Measurements from ENCODE around the gene DPH6. TPM values are rescaled to one million over a fixed set of nuclear protein-coding genes. Genes with fewer than 3 reads are reported as not detected.

DPH6 gene
- total RNA-seq, 1 experiment from 2014 or later, result 31.7 TPM

- no peaks in the 10 kb centered on the region for H3K27me3 Mint-ChIP-seq (ENCODE audit: low read depth)
- TF ChIP-seq MXD4 (CRISPR knock-in tag; IDR thresholded peaks at IDR 0.05; ENCODE audit: borderline replicate concordance) (no peak), ZNF263 (CRISPR knock-in tag; IDR thresholded peaks at IDR 0.05; ENCODE audit: low read depth) (no peak)
- ATAC-seq (no peak), DNase-seq (ENCODE audit: low spot score) (no peak)
- H3K4me3 Mint-ChIP-seq, result peak overlapping the region; percentile 88
- peaks cover 56% of the 10 kb centered on the region for H3K4me1 Mint-ChIP-seq
- no peaks in the 10 kb centered on the region for H3K36me3 Mint-ChIP-seq
- ChIA-PET POLR2A (interaction anchor here (0.6 kb wide), 1 partner anchor 763 kb away, joined by 5 read pairs; no protein-coding TSS in a partner anchor), CTCF (no interaction called here)
- H3K27ac Mint-ChIP-seq, result peak overlapping the region; percentile 95
- H3K9me3 Mint-ChIP-seq, result no peaks in the 10 kb centered on the region
These were observed 781 bp upstream of the DPH6 start for GRCh38 chr15:35546511-35547381.

GRCh38 chr15:35545316-35545823 lies 595 bp downstream of the DPH6 start:
- peak overlapping the region; percentile 88 for H3K4me3 Mint-ChIP-seq
- H3K9me3 Mint-ChIP-seq, result no peaks in the 10 kb centered on the region
- peak; percentile 9 for ATAC-seq
- peaks cover 50% of the 10 kb centered on the region for H3K4me1 Mint-ChIP-seq
- no peaks in the 10 kb centered on the region for H3K27me3 Mint-ChIP-seq (ENCODE audit: low read depth)
- no peak for TF ChIP-seq EMX1 (CRISPR knock-in tag; IDR thresholded peaks at IDR 0.05)
- TF ChIP-seq NFYB (CRISPR knock-in tag; conservative IDR thresholded peaks at IDR 0.05; ENCODE audit: low read depth), result no peak
- peak overlapping the region; percentile 99 for H3K27ac Mint-ChIP-seq
- CTCF ChIA-PET, result interaction anchor here (0.6 kb wide), 1 partner anchor 408 kb away, joined by 3 read pairs; no protein-coding TSS in a partner anchor
- no peaks in the 10 kb centered on the region for H3K36me3 Mint-ChIP-seq
- DNase-seq (ENCODE audit: low spot score), result no peak
- POLR2A ChIA-PET, result interaction anchor here (0.6 kb wide), 1 partner anchor 19 kb away, joined by 3 read pairs; no protein-coding TSS in a partner anchor

GRCh38 chr15:35540885-35541284 lies 5.1 kb downstream of the DPH6 start:
- Mint-ChIP-seq H3K27ac (no peak overlapping the region), H3K27me3 (ENCODE audit: low read depth) (no peaks in the 10 kb centered on the region), H3K4me3 (no peak overlapping the region), H3K4me1 (peaks cover 10% of the 10 kb centered on the region), H3K9me3 (no peaks in the 10 kb centered on the region), H3K36me3 (no peaks in the 10 kb centered on the region)
- ATAC-seq (no peak), DNase-seq (ENCODE audit: low spot score) (no peak)
- POLR2A ChIA-PET, result no interaction called here
- CTCF ChIA-PET, result no interaction called here
- TF ChIP-seq CDX4 (CRISPR knock-in tag; IDR thresholded peaks at IDR 0.05; ENCODE audit: borderline replicate concordance) (no peak), E2F5 (CRISPR knock-in tag; IDR thresholded peaks at IDR 0.05) (no peak), SP1 (CRISPR knock-in tag; conservative IDR thresholded peaks at IDR 0.05) (no peak), TEAD1 (CRISPR knock-in tag; IDR thresholded peaks at IDR 0.05) (no peak), ZNF396 (CRISPR knock-in tag; IDR thresholded peaks at IDR 0.05; ENCODE audit: borderline replicate concordance) (no peak), ATF1 (CRISPR knock-in tag; IDR thresholded peaks at IDR 0.05) (no peak), MAX (CRISPR knock-in tag; IDR thresholded peaks at IDR 0.05) (no peak), NR2C2 (CRISPR knock-in tag; IDR thresholded peaks at IDR 0.05) (no peak), MXD4 (CRISPR knock-in tag; IDR thresholded peaks at IDR 0.05; ENCODE audit: borderline replicate concordance) (no peak)

GRCh38 chr15:35540021-35540420 lies 5.9 kb downstream of the DPH6 start:
- Mint-ChIP-seq H3K27me3 (ENCODE audit: low read depth) (no peaks in the 10 kb centered on the region), H3K9me3 (no peaks in the 10 kb centered on the region), H3K36me3 (no peaks in the 10 kb centered on the region), H3K4me3 (no peak overlapping the region), H3K27ac (no peak overlapping the region), H3K4me1 (peaks cover 5% of the 10 kb centered on the region)
- ChIA-PET CTCF (no interaction called here), POLR2A (no interaction called here)
- DNase-seq (ENCODE audit: low spot score), result no peak
- ATAC-seq, result no peak
- TF ChIP-seq FOXJ3 (CRISPR knock-in tag; IDR thresholded peaks at IDR 0.05; ENCODE audit: borderline replicate concordance) (no peak), SP1 (CRISPR knock-in tag; conservative IDR thresholded peaks at IDR 0.05) (no peak), FOXK1 (CRISPR knock-in tag; IDR thresholded peaks at IDR 0.05) (no peak), TEAD4 (CRISPR knock-in tag; IDR thresholded peaks at IDR 0.05) (no peak), MXD4 (CRISPR knock-in tag; IDR thresholded peaks at IDR 0.05; ENCODE audit: borderline replicate concordance) (no peak), CBFB (CRISPR knock-in tag; IDR thresholded peaks at IDR 0.05; ENCODE audit: low read depth) (no peak), TCF7 (CRISPR knock-in tag; IDR thresholded peaks at IDR 0.05; ENCODE audit: low read depth) (no peak), ERG (CRISPR knock-in tag; IDR thresholded peaks at IDR 0.05) (no peak), ZBTB21 (CRISPR knock-in tag; IDR thresholded peaks at IDR 0.05; ENCODE audit: borderline replicate concordance) (no peak), ATF2 (CRISPR knock-in tag; IDR thresholded peaks at IDR 0.05; ENCODE audit: borderline replicate concordance, low read depth) (no peak), IRF1 (CRISPR knock-in tag; IDR thresholded peaks at IDR 0.05) (no peak), MLX (CRISPR knock-in tag; IDR thresholded peaks at IDR 0.05) (no peak), ATF1 (CRISPR knock-in tag; IDR thresholded peaks at IDR 0.05) (no peak)
